Esophagus muscularis mucosa (tissue), 3 donors: ENCODE results near the gene ASB4.

Experiments
- CTCF ChIP-seq, 3 experiments: fragments of 200-600 bp in 2 of 3; fragments of 450-650 bp in 1 of 3; sonication (generic) in 2 of 3; IDR thresholded peaks; one replicate each; pipeline ENCODE4 v1.5.1; 2017 to 2019; ENCODE audit warnings: antibody characterized with exemption in 3 of 3, mild to moderate bottlenecking in 2 of 3, moderate library complexity in 1 of 3
- POLR2A ChIP-seq: fragments of 450-650 bp; IDR thresholded peaks from one replicate; pipeline ENCODE4 v1.6.1; 2017; ENCODE audit warnings: antibody characterized with exemption, moderate library complexity, mild to moderate bottlenecking, low read depth

- TF ChIP-seq CTCF (IDR thresholded peaks at IDR 0.05) (no peak), POLR2A (no peak)
Observed at GRCh38 chr7:95543312-95543711, 57.6 kb downstream of the ASB4 start.
